Sigmoid colon (tissue), 3 donors: Measurements from ENCODE around the gene ACSL4.

ENCODE experiments used
- POLR2A ChIP-seq, 2 donors: fragments of 450-650 bp; IDR thresholded peaks; one replicate each; pipeline ENCODE4 v1.6.1; 2016; ENCODE audit warnings: antibody characterized with exemption in 2 of 2, mild to moderate bottlenecking in 2 of 2, moderate library complexity in 2 of 2
- TF ChIP-seq, protein P1 (sequence below), 4 experiments: fragments of 450-650 bp in 3 of 4; fragments of 200-600 bp in 1 of 4; IDR thresholded peaks; one replicate each; pipeline ENCODE4 v1.5.1; 2016 to 2019; ENCODE audit warnings: antibody characterized with exemption in 4 of 4, mild to moderate bottlenecking in 3 of 4, moderate library complexity in 2 of 4

DNA sequence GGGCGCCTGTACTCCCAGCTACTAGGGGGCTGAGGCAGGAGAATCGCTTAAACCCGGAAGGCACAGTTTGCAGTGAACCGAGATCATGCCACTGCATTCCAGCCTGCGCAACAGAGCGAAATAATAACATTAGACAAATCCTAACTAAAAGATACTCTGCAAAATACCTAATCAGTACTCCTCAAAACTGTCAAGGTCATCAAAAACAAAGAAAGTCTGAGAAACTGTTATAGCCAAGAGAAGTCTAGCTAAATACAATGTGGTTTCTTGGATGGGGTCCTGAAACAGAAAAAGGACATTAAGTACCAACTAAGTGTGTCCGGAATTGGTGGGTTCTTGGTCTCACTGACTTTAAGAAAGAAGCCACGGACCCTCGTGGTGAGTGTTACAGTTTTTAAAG, 14.6 kb upstream of the ACSL4 start:
- TF ChIP-seq POLR2A (IDR thresholded peaks at IDR 0.05) = no peak
- TF ChIP-seq, protein P1, sequence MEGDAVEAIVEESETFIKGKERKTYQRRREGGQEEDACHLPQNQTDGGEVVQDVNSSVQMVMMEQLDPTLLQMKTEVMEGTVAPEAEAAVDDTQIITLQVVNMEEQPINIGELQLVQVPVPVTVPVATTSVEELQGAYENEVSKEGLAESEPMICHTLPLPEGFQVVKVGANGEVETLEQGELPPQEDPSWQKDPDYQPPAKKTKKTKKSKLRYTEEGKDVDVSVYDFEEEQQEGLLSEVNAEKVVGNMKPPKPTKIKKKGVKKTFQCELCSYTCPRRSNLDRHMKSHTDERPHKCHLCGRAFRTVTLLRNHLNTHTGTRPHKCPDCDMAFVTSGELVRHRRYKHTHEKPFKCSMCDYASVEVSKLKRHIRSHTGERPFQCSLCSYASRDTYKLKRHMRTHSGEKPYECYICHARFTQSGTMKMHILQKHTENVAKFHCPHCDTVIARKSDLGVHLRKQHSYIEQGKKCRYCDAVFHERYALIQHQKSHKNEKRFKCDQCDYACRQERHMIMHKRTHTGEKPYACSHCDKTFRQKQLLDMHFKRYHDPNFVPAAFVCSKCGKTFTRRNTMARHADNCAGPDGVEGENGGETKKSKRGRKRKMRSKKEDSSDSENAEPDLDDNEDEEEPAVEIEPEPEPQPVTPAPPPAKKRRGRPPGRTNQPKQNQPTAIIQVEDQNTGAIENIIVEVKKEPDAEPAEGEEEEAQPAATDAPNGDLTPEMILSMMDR (IDR thresholded peaks at IDR 0.05) = no peak
